GM13977 (cell line): Measurements from ENCODE around the gene UNCX.

Experiments used
- DNase-seq: peaks from one replicate; pipeline ENCODE4 v3.0.0; 2012; ENCODE audit warnings: low spot score
- in situ Hi-C: fragments of 300-500 bp; cut with MboI; formaldehyde crosslinking; loops from one replicate; pipeline ENCODE4 v1.12.0; 2022; ENCODE audit warnings: low sequenced_read_pairs, low pct_unique_long_range_greater_than_20kb, mixed read lengths, inconsistent platforms; ENCODE audit not compliant: unreplicated experiment
- TF ChIP-seq, protein P1 (sequence below): IDR thresholded peaks from 2 replicates; pipeline ENCODE4 v1.5.1; 2012; ENCODE audit warnings: mild to moderate bottlenecking, control low read depth; ENCODE audit not compliant: insufficient read depth; ENCODE audit errors: extremely low read depth, missing control alignments

The UNCX gene

DNA sequence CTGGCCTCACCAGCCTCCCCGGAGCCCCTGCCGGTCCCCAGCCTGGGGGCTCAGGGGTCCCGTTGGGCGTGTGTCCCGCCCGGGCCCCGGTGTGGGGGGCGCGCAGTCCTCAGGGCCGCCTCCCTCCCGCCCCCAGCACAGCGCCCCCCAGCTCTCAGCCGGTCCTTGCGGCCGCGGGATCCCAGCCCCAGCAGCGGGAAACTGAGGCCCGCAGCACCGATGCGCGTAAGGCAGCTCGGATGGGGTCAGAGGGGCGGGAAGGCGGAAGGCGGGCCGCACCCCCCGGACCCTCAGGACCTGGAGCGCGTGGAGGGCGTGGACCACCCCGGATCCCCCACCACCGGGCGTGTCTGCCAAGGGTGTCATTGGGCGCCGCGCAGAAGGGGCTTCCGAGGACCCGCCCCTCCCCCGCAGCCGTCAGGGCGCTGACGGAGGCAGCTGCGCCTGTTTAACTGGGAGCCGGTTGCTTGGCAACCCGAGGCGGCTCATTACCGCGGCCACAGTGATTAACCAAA, 14.9 kb downstream of the UNCX start:
- no peak for DNase-seq
- in situ Hi-C loops, result loop anchor here (25.0 kb wide), 1 partner anchor 165 kb away; no protein-coding TSS in a partner anchor
- TF ChIP-seq, protein P1, sequence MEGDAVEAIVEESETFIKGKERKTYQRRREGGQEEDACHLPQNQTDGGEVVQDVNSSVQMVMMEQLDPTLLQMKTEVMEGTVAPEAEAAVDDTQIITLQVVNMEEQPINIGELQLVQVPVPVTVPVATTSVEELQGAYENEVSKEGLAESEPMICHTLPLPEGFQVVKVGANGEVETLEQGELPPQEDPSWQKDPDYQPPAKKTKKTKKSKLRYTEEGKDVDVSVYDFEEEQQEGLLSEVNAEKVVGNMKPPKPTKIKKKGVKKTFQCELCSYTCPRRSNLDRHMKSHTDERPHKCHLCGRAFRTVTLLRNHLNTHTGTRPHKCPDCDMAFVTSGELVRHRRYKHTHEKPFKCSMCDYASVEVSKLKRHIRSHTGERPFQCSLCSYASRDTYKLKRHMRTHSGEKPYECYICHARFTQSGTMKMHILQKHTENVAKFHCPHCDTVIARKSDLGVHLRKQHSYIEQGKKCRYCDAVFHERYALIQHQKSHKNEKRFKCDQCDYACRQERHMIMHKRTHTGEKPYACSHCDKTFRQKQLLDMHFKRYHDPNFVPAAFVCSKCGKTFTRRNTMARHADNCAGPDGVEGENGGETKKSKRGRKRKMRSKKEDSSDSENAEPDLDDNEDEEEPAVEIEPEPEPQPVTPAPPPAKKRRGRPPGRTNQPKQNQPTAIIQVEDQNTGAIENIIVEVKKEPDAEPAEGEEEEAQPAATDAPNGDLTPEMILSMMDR, result no peak

DNA sequence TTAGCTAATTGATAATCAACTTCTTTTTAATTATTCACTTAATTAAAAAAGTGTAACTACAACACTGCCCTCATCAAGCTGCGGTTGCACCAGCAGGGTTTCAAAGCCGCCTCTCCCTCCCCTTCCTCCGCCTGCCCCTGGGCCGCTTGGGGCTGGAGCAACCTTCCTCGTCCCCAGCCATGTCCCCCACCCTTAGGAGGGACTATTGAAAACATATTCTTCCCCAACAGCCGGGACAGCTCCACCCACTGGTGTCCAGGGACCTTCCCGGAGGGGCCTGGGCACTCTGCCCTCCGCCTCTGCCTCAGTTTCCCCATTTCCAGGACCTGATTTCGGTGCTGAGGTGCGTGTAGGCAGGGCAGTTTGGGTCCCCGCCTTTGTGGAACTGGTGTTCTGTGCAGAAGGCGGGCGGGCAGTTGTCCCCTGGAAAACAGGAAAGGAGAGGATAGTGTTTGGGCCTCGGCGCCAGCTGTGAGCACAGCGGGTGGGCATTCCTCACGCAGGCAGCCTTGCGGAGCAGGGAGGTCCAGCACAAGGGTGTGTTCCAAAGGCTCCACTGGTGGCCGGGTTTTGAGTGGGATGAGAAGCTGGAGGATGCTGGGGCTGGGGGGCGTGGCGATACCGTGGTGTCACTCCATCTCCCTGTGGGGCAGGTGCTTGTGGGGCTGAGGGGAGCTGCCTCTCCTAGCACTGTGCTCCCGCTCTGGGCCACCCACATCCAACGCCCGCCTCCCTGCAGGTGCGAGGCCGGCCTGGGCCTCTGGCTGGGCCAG, 15.7 kb downstream of the UNCX start:
- TF ChIP-seq, protein P1, result no peak
- DNase-seq, result no peak
- in situ Hi-C loops, result loop anchor here (25.0 kb wide), 1 partner anchor 164 kb away; no protein-coding TSS in a partner anchor

DNA sequence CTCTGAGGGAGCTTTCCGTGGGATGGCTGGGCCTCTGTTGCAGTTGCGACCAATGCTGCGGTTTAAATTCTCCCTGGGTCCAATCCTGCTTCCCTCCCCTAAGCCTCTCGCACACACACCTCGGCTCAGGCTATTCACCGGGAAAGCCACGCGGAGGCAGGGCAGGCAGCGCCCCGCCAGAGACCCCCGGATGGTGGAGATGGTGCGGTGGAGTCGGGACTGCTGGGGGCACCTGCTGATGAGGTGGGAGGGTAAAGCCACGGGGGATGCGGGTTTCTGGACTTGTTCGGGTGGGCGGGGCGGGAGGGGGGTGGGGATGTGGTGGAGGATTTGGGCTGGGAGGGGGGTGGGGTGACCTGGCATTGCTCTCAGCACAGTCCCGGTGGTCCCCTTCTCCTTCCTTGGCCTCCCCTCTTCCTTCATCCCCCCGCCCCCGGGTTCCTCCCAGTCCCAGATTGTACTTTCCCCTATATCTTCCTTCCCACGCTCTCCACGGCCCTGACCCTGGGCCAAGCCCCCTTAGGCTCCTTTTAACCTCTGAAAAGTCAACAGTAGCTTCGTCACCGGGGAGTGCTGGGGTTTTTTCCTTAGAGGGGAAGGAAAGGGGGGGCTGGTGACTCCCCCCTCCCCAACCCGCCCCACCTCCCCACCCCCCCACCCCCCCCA, 16.4 kb downstream of the UNCX start:
- in situ Hi-C loops, result loop anchor here (25.0 kb wide), 1 partner anchor 163 kb away; no protein-coding TSS in a partner anchor
- DNase-seq, result no peak
- TF ChIP-seq, protein P1, result no peak

DNA sequence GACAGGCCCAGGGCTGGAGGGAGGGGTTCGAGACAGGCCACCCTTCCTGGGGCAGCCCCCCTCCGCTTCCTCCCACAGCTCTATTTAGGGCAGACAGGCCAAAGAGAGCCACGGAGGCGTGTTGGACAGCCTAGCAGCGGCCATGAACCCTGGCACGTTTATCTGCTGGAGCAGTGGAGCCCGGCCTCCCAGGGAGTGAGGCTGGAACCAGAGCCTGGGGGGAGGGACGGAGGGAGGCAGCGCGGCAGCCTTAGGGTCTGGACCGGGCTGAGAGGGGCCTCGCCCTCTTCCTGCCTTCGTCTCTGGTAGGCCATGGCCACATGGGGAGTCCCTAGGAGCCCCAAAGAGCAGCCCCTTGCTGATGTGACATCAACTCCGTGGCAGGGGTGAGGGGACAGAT, 17.1 kb downstream of the UNCX start:
- no peak for DNase-seq
- in situ Hi-C loops, result loop anchor here (25.0 kb wide), 1 partner anchor 163 kb away; no protein-coding TSS in a partner anchor
- TF ChIP-seq, protein P1, result no peak

DNA sequence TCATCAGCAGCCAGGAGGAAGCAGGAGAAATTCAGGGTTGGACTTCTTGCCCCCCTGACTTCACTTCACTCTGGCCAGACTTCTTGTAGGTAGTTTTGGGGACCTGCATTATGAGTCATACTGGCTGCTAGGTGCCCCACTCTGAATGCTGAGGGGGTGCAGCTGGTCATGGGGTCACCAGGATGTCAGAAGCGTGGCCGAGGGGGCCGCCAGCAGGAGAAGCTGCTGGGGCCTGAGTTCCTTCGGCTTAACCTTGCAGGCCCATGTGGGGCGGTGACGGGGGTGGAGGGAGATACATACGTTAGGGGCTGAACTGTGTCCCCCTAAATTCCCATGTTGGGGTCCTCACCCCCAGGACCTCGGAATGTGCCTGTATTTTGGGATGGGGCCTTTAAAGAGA, 18.2 kb downstream of the UNCX start:
- TF ChIP-seq, protein P1, result no peak
- in situ Hi-C loops, result no loop called here
- no peak for DNase-seq

DNA sequence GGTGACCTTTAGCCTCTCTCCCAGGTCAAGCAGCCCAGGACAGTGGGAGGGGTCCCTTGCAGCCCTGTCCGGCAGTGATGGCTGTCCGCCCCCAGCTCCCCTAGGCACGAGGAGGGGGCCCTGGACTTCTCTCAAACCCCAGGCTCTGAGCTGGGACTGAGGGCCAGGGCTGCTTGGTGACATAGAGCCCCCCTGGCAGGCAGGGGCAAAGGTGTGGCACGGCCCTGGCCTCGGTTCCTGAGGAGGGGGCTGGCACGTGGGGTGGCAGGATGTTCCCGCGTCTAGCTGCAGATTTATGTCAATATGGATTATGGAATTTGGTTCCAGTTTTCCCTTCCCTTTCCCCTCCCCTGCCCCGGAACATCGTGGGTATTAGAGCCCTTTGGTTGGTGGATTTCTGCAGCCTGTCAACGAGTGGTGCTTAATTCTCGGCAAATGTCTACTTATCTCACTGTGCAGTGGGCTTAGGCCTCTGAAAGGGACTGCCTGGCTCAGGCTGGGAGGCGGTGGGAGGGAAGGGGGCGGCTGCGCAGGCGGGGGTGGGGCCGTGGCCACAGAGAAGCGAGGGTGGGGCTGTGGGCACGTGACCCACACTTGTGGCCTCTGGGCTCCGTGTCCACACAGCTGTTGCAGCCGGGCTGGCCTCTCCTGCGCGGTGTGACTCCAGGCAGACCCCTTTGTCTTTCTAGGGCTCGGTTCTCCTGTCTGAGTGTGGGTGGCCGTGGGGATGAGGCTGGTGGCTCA, 19.3 kb downstream of the UNCX start:
- in situ Hi-C loops, result no loop called here
- DNase-seq, result no peak
- TF ChIP-seq, protein P1, result no peak
